Activated CD4-positive, alpha-beta memory T cell treated with anti-CD3 and anti-CD28 coated beads for 36 hours (primary cell): ENCODE measurements around the gene ZNF335. TPM values are rescaled to one million over a fixed set of nuclear protein-coding genes. Genes with fewer than 3 reads are reported as not detected.
A peak's percentile ranks its signal among the peaks of the same experiment; 100 is the strongest.

ENCODE experiments used
- CTCF ChIA-PET: fragments of 350-600 bp; sonication (Branson Sonifier 250); formaldehyde crosslinking; loops from one replicate; lab custom pipeline; 2021; ENCODE audit warnings: antibody characterized with exemption, inconsistent platforms; lab: Charles Lee
- POLR2A ChIA-PET: fragments of 350-600 bp; sonication (Branson Sonifier 250); formaldehyde crosslinking; loops from one replicate; lab custom pipeline; 2021; ENCODE audit warnings: antibody characterized with exemption; lab: Charles Lee
- DNase-seq: peaks from one replicate; pipeline ENCODE4 v3.0.0-alpha.2; 2020
- H3K27ac Mint-ChIP-seq: one replicate; pipeline ENCODE4 v1.8.0; 2021; ENCODE audit warnings: mixed read lengths
- H3K27me3 Mint-ChIP-seq: one replicate; pipeline ENCODE4 v1.8.0; 2021; ENCODE audit warnings: mixed read lengths
- H3K36me3 Mint-ChIP-seq: one replicate; pipeline ENCODE4 v1.8.0; 2021; ENCODE audit warnings: mixed read lengths
- H3K4me1 Mint-ChIP-seq: one replicate; pipeline ENCODE4 v1.8.0; 2021; ENCODE audit warnings: low read depth, mixed read lengths
- H3K4me3 Mint-ChIP-seq: one replicate; pipeline ENCODE4 v1.8.0; 2021; ENCODE audit warnings: mild to moderate bottlenecking, mixed read lengths
- H3K9me3 Mint-ChIP-seq: one replicate; pipeline ENCODE4 v1.8.0; 2021; ENCODE audit warnings: mixed read lengths
- intact Hi-C: fragments of 100-400 bp; cut with micrococcal nuclease; formaldehyde crosslinking; loops from one replicate; pipeline ENCODE4 v1.15.1; 2023
- total RNA-seq, 2 experiments: library from RNA; stranded (reverse); gene quantifications; one replicate each; pipeline ENCODE4 v1.2.3, GENCODE V29; 2021

ZNF335 gene
- total RNA-seq, 2 experiments from 2014 or later: 24.1 to 26.0 TPM

- H3K36me3 Mint-ChIP-seq: peaks cover 43% of the 10 kb centered on the region
- POLR2A ChIA-PET: interaction anchor here (0.7 to 2.1 kb wide), 6 partner anchors 9 to 16 kb away, joined by 3 to 10 read pairs (median 4); partner anchors contain the start of gene PCIF1
- DNase-seq: no peak
- CTCF ChIA-PET: interaction anchor here (0.7 to 2.8 kb wide), 3 partner anchors 11 to 21 kb away, joined by 3 to 16 read pairs (median 4); no protein-coding TSS in a partner anchor
- no peaks in the 10 kb centered on the region for H3K9me3 Mint-ChIP-seq
- peaks cover 22% of the 10 kb centered on the region for H3K4me1 Mint-ChIP-seq
- no peak overlapping the region for H3K27ac Mint-ChIP-seq
- H3K27me3 Mint-ChIP-seq: no peaks in the 10 kb centered on the region
- H3K4me3 Mint-ChIP-seq: no peak overlapping the region
- intact Hi-C loops: no loop called here
Observed at GRCh38 chr20:45948742-45949541, 23.1 kb downstream of the ZNF335 start.

- Mint-ChIP-seq H3K36me3 (peaks cover 45% of the 10 kb centered on the region), H3K4me1 (peaks cover 28% of the 10 kb centered on the region), H3K27me3 (no peaks in the 10 kb centered on the region), H3K4me3 (no peak overlapping the region), H3K27ac (no peak overlapping the region), H3K9me3 (no peaks in the 10 kb centered on the region)
- CTCF ChIA-PET: interaction anchor here (2.8 kb wide), 1 partner anchor 22 kb away, joined by 16 read pairs; no protein-coding TSS in a partner anchor
- no peak for DNase-seq
- intact Hi-C loops: no loop called here
- POLR2A ChIA-PET: interaction anchor here (1.0 to 2.1 kb wide), 4 partner anchors 10 to 17 kb away, joined by 3 to 10 read pairs (median 4); partner anchors contain the start of gene PCIF1
Observed at GRCh38 chr20:45948261-45948733, 23.7 kb downstream of the ZNF335 start.

- H3K4me3 Mint-ChIP-seq: no peak overlapping the region
- ChIA-PET POLR2A (interaction anchor here (1.1 kb wide), 1 partner anchor 12 kb away, joined by 3 read pairs; the partner anchor contains the start of gene PCIF1), CTCF (interaction anchor here (1.0 to 5.8 kb wide), 5 partner anchors 13 to 148 kb away, joined by 4 to 45 read pairs (median 13); partner anchors contain the start of gene PCIF1)
- no peaks in the 10 kb centered on the region for H3K27me3 Mint-ChIP-seq
- intact Hi-C loops: no loop called here
- peaks cover 49% of the 10 kb centered on the region for H3K36me3 Mint-ChIP-seq
- peak overlapping the region; percentile 79 for H3K27ac Mint-ChIP-seq
- H3K4me1 Mint-ChIP-seq: peaks cover 28% of the 10 kb centered on the region
- no peak for DNase-seq
- H3K9me3 Mint-ChIP-seq: no peaks in the 10 kb centered on the region
Observed at GRCh38 chr20:45947110-45947866, 24.7 kb downstream of the ZNF335 start.

- intact Hi-C loops: no loop called here
- peaks cover 28% of the 10 kb centered on the region for H3K4me1 Mint-ChIP-seq
- no peaks in the 10 kb centered on the region for H3K27me3 Mint-ChIP-seq
- no peak overlapping the region for H3K4me3 Mint-ChIP-seq
- H3K9me3 Mint-ChIP-seq: no peaks in the 10 kb centered on the region
- DNase-seq: peak; percentile 74
- POLR2A ChIA-PET: interaction anchor here (1.2 kb wide), 1 partner anchor 12 kb away, joined by 3 read pairs; the partner anchor contains the start of gene PCIF1
- H3K27ac Mint-ChIP-seq: peak overlapping the region; percentile 79
- peaks cover 42% of the 10 kb centered on the region for H3K36me3 Mint-ChIP-seq
- CTCF ChIA-PET: interaction anchor here (1.0 to 5.8 kb wide), 4 partner anchors 12 to 147 kb away, joined by 4 to 45 read pairs (median 10); partner anchors contain the start of gene PCIF1
Observed at GRCh38 chr20:45946149-45946970, 25.6 kb downstream of the ZNF335 start.

- Mint-ChIP-seq H3K27me3 (no peaks in the 10 kb centered on the region), H3K9me3 (no peaks in the 10 kb centered on the region), H3K27ac (peak overlapping the region; percentile 79), H3K4me3 (no peak overlapping the region), H3K4me1 (peaks cover 28% of the 10 kb centered on the region), H3K36me3 (peaks cover 42% of the 10 kb centered on the region)
- no peak for DNase-seq
- ChIA-PET POLR2A (interaction anchor here (1.0 to 3.1 kb wide), 3 partner anchors 11 to 24 kb away, joined by 3 to 14 read pairs (median 3); partner anchors contain the start of gene PCIF1), CTCF (interaction anchor here (1.8 to 5.8 kb wide), 3 partner anchors 12 to 146 kb away, joined by 6 to 45 read pairs (median 13); partner anchors contain the start of gene PCIF1)
- intact Hi-C loops: loop anchor here (2.0 kb wide), 1 partner anchor 19 kb away; no protein-coding TSS in a partner anchor
Observed at GRCh38 chr20:45945678-45946148, 26.3 kb downstream of the ZNF335 start.

- ChIA-PET POLR2A (interaction anchor here (1.0 to 3.1 kb wide), 3 partner anchors 11 to 24 kb away, joined by 3 to 28 read pairs (median 14); partner anchors contain the start of gene PCIF1), CTCF (interaction anchor here (1.0 to 5.8 kb wide), 5 partner anchors 21 to 146 kb away, joined by 3 to 45 read pairs (median 5); no protein-coding TSS in a partner anchor)
- Mint-ChIP-seq H3K4me3 (no peak overlapping the region), H3K9me3 (no peaks in the 10 kb centered on the region), H3K27me3 (no peaks in the 10 kb centered on the region), H3K27ac (peak overlapping the region; percentile 91), H3K36me3 (peaks cover 45% of the 10 kb centered on the region), H3K4me1 (peaks cover 28% of the 10 kb centered on the region)
- intact Hi-C loops: loop anchor here (2.0 kb wide), 1 partner anchor 20 kb away; no protein-coding TSS in a partner anchor
- no peak for DNase-seq
Observed at GRCh38 chr20:45944965-45945677, 26.9 kb downstream of the ZNF335 start.

- POLR2A ChIA-PET: interaction anchor here (0.6 to 3.1 kb wide), 4 partner anchors 10 to 54 kb away, joined by 3 to 28 read pairs (median 8); partner anchors contain the start of gene PCIF1
- DNase-seq: no peak
- Mint-ChIP-seq H3K27ac (peak overlapping the region; percentile 91), H3K4me3 (no peak overlapping the region), H3K4me1 (peaks cover 28% of the 10 kb centered on the region), H3K9me3 (no peaks in the 10 kb centered on the region), H3K36me3 (peaks cover 50% of the 10 kb centered on the region), H3K27me3 (no peaks in the 10 kb centered on the region)
- intact Hi-C loops: loop anchor here (2.0 kb wide), 1 partner anchor 20 kb away; no protein-coding TSS in a partner anchor
- CTCF ChIA-PET: interaction anchor here (0.7 to 5.8 kb wide), 7 partner anchors 11 to 145 kb away, joined by 3 to 45 read pairs (median 5); no protein-coding TSS in a partner anchor
Observed at GRCh38 chr20:45944151-45944964, 27.6 kb downstream of the ZNF335 start.

- no peak for DNase-seq
- ChIA-PET POLR2A (interaction anchor here (0.6 to 3.1 kb wide), 3 partner anchors 9 to 53 kb away, joined by 3 to 28 read pairs (median 14); partner anchors contain the start of gene PCIF1), CTCF (interaction anchor here (0.7 to 5.8 kb wide), 5 partner anchors 10 to 145 kb away, joined by 3 to 45 read pairs (median 4); no protein-coding TSS in a partner anchor)
- H3K4me1 Mint-ChIP-seq: peaks cover 28% of the 10 kb centered on the region
- no peaks in the 10 kb centered on the region for H3K27me3 Mint-ChIP-seq
- intact Hi-C loops: loop anchor here (2.0 kb wide), 1 partner anchor 21 kb away; no protein-coding TSS in a partner anchor
- no peaks in the 10 kb centered on the region for H3K9me3 Mint-ChIP-seq
- no peak overlapping the region for H3K4me3 Mint-ChIP-seq
- peak overlapping the region; percentile 91 for H3K27ac Mint-ChIP-seq
- H3K36me3 Mint-ChIP-seq: peaks cover 45% of the 10 kb centered on the region
Observed at GRCh38 chr20:45943613-45944012, 28.4 kb downstream of the ZNF335 start.

- Mint-ChIP-seq H3K4me1 (peaks cover 39% of the 10 kb centered on the region), H3K4me3 (no peak overlapping the region), H3K36me3 (peaks cover 46% of the 10 kb centered on the region), H3K27ac (no peak overlapping the region), H3K27me3 (no peaks in the 10 kb centered on the region), H3K9me3 (no peaks in the 10 kb centered on the region)
- intact Hi-C loops: no loop called here
- POLR2A ChIA-PET: interaction anchor here (0.6 kb wide), 1 partner anchor 147 kb away, joined by 5 read pairs; no protein-coding TSS in a partner anchor
- CTCF ChIA-PET: interaction anchor here (9.2 kb wide), 1 partner anchor 30 kb away, joined by 67 read pairs; the partner anchor contains the start of gene ZNF335
- DNase-seq: no peak
Observed at GRCh38 chr20:45940469-45940868, 31.5 kb downstream of the ZNF335 start.
